ENCODE data around the gene HK1. TPM values are rescaled to one million over a fixed set of nuclear protein-coding genes. Genes with fewer than 3 reads are reported as not detected.

The HK1 gene
- total and polyA plus RNA-seq, 10 donors, result 19.0 to 108 (median 63.4) TPM

GRCh38 chr10:69346776-69347175 is 68.5 kb downstream of the HK1 start:
- peak overlapping the region in 4 of 8 donors; percentile 39 to 80 (median 63) for H3K27ac ChIP-seq
- 60 to 84% (median 70%) methylated on average over 5 of the region's 5 CpGs for WGBS, 5 donors
- intact Hi-C loops (cut with DNase I; ENCODE audit: low total_unique reads), result no loop called here
- TF ChIP-seq CTCF (IDR thresholded peaks at IDR 0.05 in 8 of 11, conservative IDR thresholded peaks at IDR 0.05 in 3 of 11) (no peak), POLR2A (IDR thresholded peaks at IDR 0.05) (no peak), POLR2AphosphoS5 (IDR thresholded peaks at IDR 0.05) (no peak)
- no peak overlapping the region for H3K4me3 ChIP-seq
- H3K4me1 ChIP-seq, result peaks cover 47 to 87% (median 61%) of the 10 kb centered on the region in 6 donors
- H3K9me3 ChIP-seq, result no peaks in the 10 kb centered on the region
- H3K36me3 ChIP-seq, result peaks cover 0 to 71% (median 2%) of the 10 kb centered on the region in 6 donors
- DNase-seq, result no peak
- H3K27me3 ChIP-seq (replicated peaks in 1 of 7), result no peaks in the 10 kb centered on the region

GRCh38 chr10:69348816-69349541 is 70.7 kb downstream of the HK1 start:
- peak overlapping the region; percentile 5 to 81 (median 64) for H3K27ac ChIP-seq
- intact Hi-C loops (cut with DNase I; ENCODE audit: low total_unique reads), result no loop called here
- WGBS, 5 donors, result 49 to 60% (median 54%) methylated on average over 10 of the region's 10 CpGs
- peaks cover 0 to 77% (median 2%) of the 10 kb centered on the region in 6 donors for H3K36me3 ChIP-seq
- no peak for DNase-seq
- H3K4me3 ChIP-seq, result peak overlapping the region in 1 of 8 donors; percentile 18
- TF ChIP-seq POLR2A (IDR thresholded peaks at IDR 0.05) (no peak), CTCF (IDR thresholded peaks at IDR 0.05 in 8 of 11, conservative IDR thresholded peaks at IDR 0.05 in 3 of 11) (no peak), POLR2AphosphoS5 (IDR thresholded peaks at IDR 0.05) (no peak)
- peaks cover 46 to 80% (median 64%) of the 10 kb centered on the region in 6 donors for H3K4me1 ChIP-seq
- no peaks in the 10 kb centered on the region for H3K27me3 ChIP-seq (replicated peaks in 1 of 7)
- no peaks in the 10 kb centered on the region for H3K9me3 ChIP-seq

GRCh38 chr10:69349542-69349888 is 71.2 kb downstream of the HK1 start:
- H3K27ac ChIP-seq, result peak overlapping the region; percentile 5 to 81 (median 64)
- H3K9me3 ChIP-seq, result no peaks in the 10 kb centered on the region
- no peak for TF ChIP-seq CTCF (IDR thresholded peaks at IDR 0.05 in 8 of 11, conservative IDR thresholded peaks at IDR 0.05 in 3 of 11)
- TF ChIP-seq POLR2AphosphoS5 (IDR thresholded peaks at IDR 0.05), result no peak
- no peak for TF ChIP-seq POLR2A (IDR thresholded peaks at IDR 0.05)
- H3K27me3 ChIP-seq (replicated peaks in 1 of 7), result no peaks in the 10 kb centered on the region
- peak overlapping the region in 1 of 8 donors; percentile 6 for H3K4me3 ChIP-seq
- DNase-seq, result no peak
- intact Hi-C loops (cut with DNase I; ENCODE audit: low total_unique reads), result no loop called here
- H3K4me1 ChIP-seq, result peaks cover 41 to 75% (median 59%) of the 10 kb centered on the region in 6 donors
- peaks cover 0 to 77% (median 2%) of the 10 kb centered on the region in 6 donors for H3K36me3 ChIP-seq
- 83 to 95% (median 92%) methylated on average over 3 of the region's 3 CpGs for WGBS, 5 donors

- intact Hi-C loops (cut with DNase I; ENCODE audit: low total_unique reads), result no loop called here
- no peak overlapping the region for H3K27ac ChIP-seq
- WGBS, 5 donors, result 96 to 99% (median 97%) methylated on average over 4 of the region's 4 CpGs
- DNase-seq, result no peak
- H3K27me3 ChIP-seq (replicated peaks in 1 of 7), result no peaks in the 10 kb centered on the region
- no peak for TF ChIP-seq CTCF (IDR thresholded peaks at IDR 0.05 in 8 of 11, conservative IDR thresholded peaks at IDR 0.05 in 3 of 11)
- no peak for TF ChIP-seq POLR2A (IDR thresholded peaks at IDR 0.05)
- no peak for TF ChIP-seq POLR2AphosphoS5 (IDR thresholded peaks at IDR 0.05)
- H3K4me1 ChIP-seq, result peaks cover 25 to 54% (median 38%) of the 10 kb centered on the region in 6 donors
- no peak overlapping the region for H3K4me3 ChIP-seq
- H3K36me3 ChIP-seq, result peaks cover 0 to 56% (median 0%) of the 10 kb centered on the region in 6 donors
- H3K9me3 ChIP-seq, result no peaks in the 10 kb centered on the region
These were observed 73.3 kb downstream of the HK1 start for GRCh38 chr10:69351589-69351988.
